Measurements from ENCODE around the gene NLRC5.

DNA sequence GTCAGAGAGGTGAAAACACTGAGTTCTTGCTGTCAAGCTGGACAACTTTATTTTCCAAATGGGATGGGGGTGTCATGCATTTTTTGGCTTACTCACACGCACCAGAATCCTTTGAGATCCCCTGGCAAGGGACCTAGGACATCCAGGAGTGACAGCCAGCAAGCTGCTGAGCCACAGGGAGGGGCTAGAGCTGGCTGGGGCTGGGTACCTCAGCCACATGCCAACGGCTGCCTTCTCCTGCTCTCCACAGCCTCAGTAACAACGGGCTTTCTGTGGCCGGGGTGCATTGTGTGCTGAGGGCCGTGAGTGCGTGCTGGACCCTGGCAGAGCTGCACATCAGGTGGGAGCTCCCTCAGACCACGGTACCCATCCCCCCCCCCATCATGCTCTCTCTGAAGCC is 47.6 kb downstream of the NLRC5 start:
- TF ChIP-seq POLR2A (IDR thresholded peaks at IDR 0.05), result no peak
- TF ChIP-seq, protein P1, sequence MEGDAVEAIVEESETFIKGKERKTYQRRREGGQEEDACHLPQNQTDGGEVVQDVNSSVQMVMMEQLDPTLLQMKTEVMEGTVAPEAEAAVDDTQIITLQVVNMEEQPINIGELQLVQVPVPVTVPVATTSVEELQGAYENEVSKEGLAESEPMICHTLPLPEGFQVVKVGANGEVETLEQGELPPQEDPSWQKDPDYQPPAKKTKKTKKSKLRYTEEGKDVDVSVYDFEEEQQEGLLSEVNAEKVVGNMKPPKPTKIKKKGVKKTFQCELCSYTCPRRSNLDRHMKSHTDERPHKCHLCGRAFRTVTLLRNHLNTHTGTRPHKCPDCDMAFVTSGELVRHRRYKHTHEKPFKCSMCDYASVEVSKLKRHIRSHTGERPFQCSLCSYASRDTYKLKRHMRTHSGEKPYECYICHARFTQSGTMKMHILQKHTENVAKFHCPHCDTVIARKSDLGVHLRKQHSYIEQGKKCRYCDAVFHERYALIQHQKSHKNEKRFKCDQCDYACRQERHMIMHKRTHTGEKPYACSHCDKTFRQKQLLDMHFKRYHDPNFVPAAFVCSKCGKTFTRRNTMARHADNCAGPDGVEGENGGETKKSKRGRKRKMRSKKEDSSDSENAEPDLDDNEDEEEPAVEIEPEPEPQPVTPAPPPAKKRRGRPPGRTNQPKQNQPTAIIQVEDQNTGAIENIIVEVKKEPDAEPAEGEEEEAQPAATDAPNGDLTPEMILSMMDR (IDR thresholded peaks at IDR 0.05), result no peak

Data from vagina (tissue), 2 donors.